Fibroblast of lung (primary cell): ENCODE measurements around the gene FAM118A.

Source experiments
- CTCF ChIP-seq, 2 donors: IDR thresholded peaks in 1 of 2; conservative IDR thresholded peaks in 1 of 2; 1 replicate in 1 of 2; 2 replicates in 1 of 2; pipeline ENCODE4 v1.5.1; 2011 to 2012; ENCODE audit warnings: low read length in 2 of 2, control low read depth in 1 of 2, inconsistent platforms in 1 of 2, low read depth in 1 of 2, mild to moderate bottlenecking in 1 of 2
- EZH2 ChIP-seq: IDR thresholded peaks from 2 replicates; pipeline ENCODE4 v1.5.1; 2012; ENCODE audit warnings: low read length, control low read depth, mild to moderate bottlenecking; ENCODE audit errors: missing control alignments

DNA sequence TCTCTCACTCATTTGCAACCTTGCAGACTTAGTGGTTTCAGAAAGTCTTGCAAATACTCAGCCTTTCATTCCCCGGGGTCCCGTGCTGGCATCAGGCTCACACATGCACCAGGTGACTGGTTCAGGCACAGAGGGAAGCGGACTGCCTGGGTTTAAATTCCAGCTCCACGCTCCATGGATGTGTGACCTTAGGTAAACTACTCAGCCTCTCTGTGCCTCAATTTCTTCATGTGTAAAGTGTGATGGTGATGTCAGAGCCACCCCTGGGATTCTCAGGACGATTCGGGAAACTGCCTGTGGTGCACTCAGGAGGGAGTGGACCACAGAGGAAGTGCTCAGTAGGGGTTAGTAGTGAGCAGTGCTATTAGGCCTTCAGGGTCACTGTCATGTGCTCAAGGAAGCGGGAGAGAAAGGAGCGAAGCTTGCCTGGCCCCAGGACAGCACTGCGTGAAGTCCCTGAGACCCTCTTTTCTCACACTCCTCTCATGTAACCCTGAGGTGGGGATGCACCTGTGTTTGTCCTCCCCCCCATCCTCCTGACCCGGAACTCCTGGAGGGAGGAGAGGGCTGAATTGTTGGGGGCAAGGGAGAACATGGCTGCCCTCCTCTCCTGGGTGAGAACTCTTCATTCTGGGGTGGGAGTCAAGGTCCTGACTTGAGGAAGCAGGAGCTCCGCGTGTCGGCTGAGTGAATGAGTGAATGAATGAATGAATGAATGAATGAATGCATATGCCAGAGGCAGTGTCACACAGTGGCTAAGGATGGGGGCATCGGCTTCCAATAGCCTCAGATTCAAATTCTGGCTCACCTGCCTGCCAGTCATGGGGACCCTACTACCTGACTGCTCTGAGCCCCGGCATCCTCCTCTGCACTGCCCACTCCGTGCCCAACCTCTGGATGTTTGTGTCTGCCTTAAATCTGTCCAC is 39.4 kb upstream of the FAM118A start:
- TF ChIP-seq CTCF (conservative IDR thresholded peaks at IDR 0.05 in 1 of 2, IDR thresholded peaks at IDR 0.05 in 1 of 2; ENCODE audit: low read depth in 1 of 2, low read length in 2 of 2) (no peak), EZH2 (peak; percentile 24)
